ENCODE results near the gene NPR1.

The NPR1 gene

GRCh38 chr1:153730468-153730988 lies 52.0 kb downstream of the NPR1 start:
- Histone ChIP-seq H3K4me3 (ENCODE audit: low read depth, low read length) (no peak overlapping the region), H3K36me3 (ENCODE audit: control insufficient read depth, insufficient read depth, low read length) (peaks cover 16% of the 10 kb centered on the region; the same call in 1 of the 2 replicates), H3K9me3 (ENCODE audit: control insufficient read depth, insufficient read depth, low read length) (no peaks in the 10 kb centered on the region), H3K27ac (ENCODE audit: low read depth, low read length) (no peak overlapping the region), H3K27me3 (ENCODE audit: control insufficient read depth, insufficient read depth, low read length) (no peaks in the 10 kb centered on the region), H3K4me1 (ENCODE audit: control insufficient read depth, insufficient read depth, low read length) (peaks cover 9% of the 10 kb centered on the region; the same call in 1 of the 2 replicates), H3K9ac (ENCODE audit: low read depth, low read length) (no peak overlapping the region)

- H3K4me3 ChIP-seq (ENCODE audit: low read depth, low read length): no peak overlapping the region
- H3K9me3 ChIP-seq (ENCODE audit: control insufficient read depth, insufficient read depth, low read length): no peaks in the 10 kb centered on the region
- H3K36me3 ChIP-seq (ENCODE audit: control insufficient read depth, insufficient read depth, low read length): peaks cover 24% of the 10 kb centered on the region; the same call in 1 of the 2 replicates
- H3K27ac ChIP-seq (ENCODE audit: low read depth, low read length): peak overlapping the region; percentile 48
- H3K4me1 ChIP-seq (ENCODE audit: control insufficient read depth, insufficient read depth, low read length): peaks cover 8% of the 10 kb centered on the region; the same call in 1 of the 2 replicates
- no peak overlapping the region for H3K9ac ChIP-seq (ENCODE audit: low read depth, low read length)
- H3K27me3 ChIP-seq (ENCODE audit: control insufficient read depth, insufficient read depth, low read length): no peaks in the 10 kb centered on the region
Observed at GRCh38 chr1:153733970-153734369, 55.5 kb downstream of the NPR1 start.

- Histone ChIP-seq H3K4me1 (ENCODE audit: control insufficient read depth, insufficient read depth, low read length) (peaks cover 5% of the 10 kb centered on the region; the same call in 1 of the 2 replicates), H3K9ac (ENCODE audit: low read depth, low read length) (no peak overlapping the region), H3K4me3 (ENCODE audit: low read depth, low read length) (no peak overlapping the region), H3K27ac (ENCODE audit: low read depth, low read length) (peak overlapping the region; percentile 48), H3K27me3 (ENCODE audit: control insufficient read depth, insufficient read depth, low read length) (no peaks in the 10 kb centered on the region), H3K36me3 (ENCODE audit: control insufficient read depth, insufficient read depth, low read length) (peaks cover 24% of the 10 kb centered on the region; the same call in 1 of the 2 replicates), H3K9me3 (ENCODE audit: control insufficient read depth, insufficient read depth, low read length) (no peaks in the 10 kb centered on the region)
Observed at GRCh38 chr1:153734396-153735089, 56.1 kb downstream of the NPR1 start.

- Histone ChIP-seq H3K4me1 (ENCODE audit: control insufficient read depth, insufficient read depth, low read length) (peaks cover 1% of the 10 kb centered on the region; the same call in 1 of the 2 replicates), H3K9ac (ENCODE audit: low read depth, low read length) (no peak overlapping the region), H3K4me3 (ENCODE audit: low read depth, low read length) (no peak overlapping the region), H3K36me3 (ENCODE audit: control insufficient read depth, insufficient read depth, low read length) (peaks cover 24% of the 10 kb centered on the region; the same call in 1 of the 2 replicates), H3K27ac (ENCODE audit: low read depth, low read length) (no peak overlapping the region), H3K9me3 (ENCODE audit: control insufficient read depth, insufficient read depth, low read length) (no peaks in the 10 kb centered on the region), H3K27me3 (ENCODE audit: control insufficient read depth, insufficient read depth, low read length) (no peaks in the 10 kb centered on the region)
Observed at GRCh38 chr1:153735090-153735420, 56.6 kb downstream of the NPR1 start.

- Histone ChIP-seq H3K4me3 (ENCODE audit: low read depth, low read length) (no peak overlapping the region), H3K4me1 (ENCODE audit: control insufficient read depth, insufficient read depth, low read length) (peaks cover 43% of the 10 kb centered on the region), H3K9me3 (ENCODE audit: control insufficient read depth, insufficient read depth, low read length) (no peaks in the 10 kb centered on the region), H3K36me3 (ENCODE audit: control insufficient read depth, insufficient read depth, low read length) (peaks cover 54% of the 10 kb centered on the region), H3K27me3 (ENCODE audit: control insufficient read depth, insufficient read depth, low read length) (no peaks in the 10 kb centered on the region), H3K27ac (ENCODE audit: low read depth, low read length) (no peak overlapping the region), H3K9ac (ENCODE audit: low read depth, low read length) (no peak overlapping the region)
Observed at GRCh38 chr1:153741986-153742385, 63.5 kb downstream of the NPR1 start.

GRCh38 chr1:153742411-153743142 lies 64.1 kb downstream of the NPR1 start:
- peak overlapping the region; percentile 67 for H3K27ac ChIP-seq (ENCODE audit: low read depth, low read length)
- H3K4me3 ChIP-seq (ENCODE audit: low read depth, low read length): no peak overlapping the region
- H3K9ac ChIP-seq (ENCODE audit: low read depth, low read length): no peak overlapping the region
- H3K36me3 ChIP-seq (ENCODE audit: control insufficient read depth, insufficient read depth, low read length): peaks cover 57% of the 10 kb centered on the region
- no peaks in the 10 kb centered on the region for H3K27me3 ChIP-seq (ENCODE audit: control insufficient read depth, insufficient read depth, low read length)
- peaks cover 48% of the 10 kb centered on the region for H3K4me1 ChIP-seq (ENCODE audit: control insufficient read depth, insufficient read depth, low read length)
- H3K9me3 ChIP-seq (ENCODE audit: control insufficient read depth, insufficient read depth, low read length): no peaks in the 10 kb centered on the region

Data from HUES48 (cell line).